ENCODE measurements around the gene PPP2R3C. TPM values are rescaled to one million over a fixed set of nuclear protein-coding genes. Genes with fewer than 3 reads are reported as not detected.
"Not testable (repeated sequence)": the region's sequence is repeated elsewhere in the genome, so short reads cannot be mapped to it uniquely, and the experiment has no call there.

Gene PPP2R3C
- total RNA-seq, 1 experiment from 2014 or later, result 13.3 TPM

GRCh38 chr14:35112641-35113040 is 9.1 kb downstream of the PPP2R3C start:
- DNase-seq, result no peak
- Histone ChIP-seq H4K20me1 (ENCODE audit: insufficient read depth) (no peaks in the 10 kb centered on the region), H3K79me2 (ENCODE audit: low read depth) (no peaks in the 10 kb centered on the region), H3K4me3 (no peak overlapping the region), H3K9me3 (ENCODE audit: insufficient read depth, low read depth) (0 out of 2 replicates have a peak, but pooled peaks cover 3% of the 10 kb centered on the region), H3K9me2 (ENCODE audit: insufficient read depth) (no peaks in the 10 kb centered on the region), H2AFZ (no peak overlapping the region), H3K27ac (no peak overlapping the region), H3K4me2 (no peak overlapping the region), H3K4me1 (replicated peaks; ENCODE audit: insufficient read depth) (no peaks in the 10 kb centered on the region), H3F3A (ENCODE audit: insufficient read depth, low read depth) (no peaks in the 10 kb centered on the region), H3K36me3 (ENCODE audit: low read depth) (no peaks in the 10 kb centered on the region; the same call in 1 of the 2 replicates), H3K27me3 (ENCODE audit: insufficient read depth, low read depth) (no peaks in the 10 kb centered on the region)
- no TSS peak for BruUV-seq (replicated peaks)
- intact Hi-C loops (cut with micrococcal nuclease; ENCODE audit: unreplicated experiment), result no loop called here
- no peak for TF ChIP-seq EZH2 (IDR thresholded peaks at IDR 0.05; ENCODE audit: low read depth)
- no peak for TF ChIP-seq CTCF (conservative IDR thresholded peaks at IDR 0.05)
- ChIA-PET POLR2A (ENCODE audit: unreplicated experiment) (no interaction called here), CTCF (no interaction called here)

- no peak overlapping the region for H2AFZ ChIP-seq
- TF ChIP-seq CTCF (conservative IDR thresholded peaks at IDR 0.05) (no peak), EZH2 (IDR thresholded peaks at IDR 0.05; ENCODE audit: low read depth) (no peak)
- H3K4me1 ChIP-seq (replicated peaks; ENCODE audit: insufficient read depth), result no peaks in the 10 kb centered on the region
- no peak for DNase-seq
- H3K9me3 ChIP-seq (ENCODE audit: insufficient read depth, low read depth), result 0 out of 2 replicates have a peak, but pooled peaks cover 3% of the 10 kb centered on the region
- CTCF ChIA-PET, result no interaction called here
- no peaks in the 10 kb centered on the region; the same call in 1 of the 2 replicates for H3K36me3 ChIP-seq (ENCODE audit: low read depth)
- no TSS peak for BruUV-seq (replicated peaks)
- H3K27ac ChIP-seq, result no peak overlapping the region
- H4K20me1 ChIP-seq (ENCODE audit: insufficient read depth), result no peaks in the 10 kb centered on the region
- no peaks in the 10 kb centered on the region for H3F3A ChIP-seq (ENCODE audit: insufficient read depth, low read depth)
- intact Hi-C loops (cut with micrococcal nuclease; ENCODE audit: unreplicated experiment), result no loop called here
- H3K79me2 ChIP-seq (ENCODE audit: low read depth), result no peaks in the 10 kb centered on the region
- no peaks in the 10 kb centered on the region for H3K9me2 ChIP-seq (ENCODE audit: insufficient read depth)
- POLR2A ChIA-PET (ENCODE audit: unreplicated experiment), result no interaction called here
- no peak overlapping the region for H3K4me3 ChIP-seq
- no peaks in the 10 kb centered on the region for H3K27me3 ChIP-seq (ENCODE audit: insufficient read depth, low read depth)
- no peak overlapping the region for H3K4me2 ChIP-seq
Measured at GRCh38 chr14:35107866-35108265, 13.9 kb downstream of the PPP2R3C start.

- H3K27me3 ChIP-seq (ENCODE audit: insufficient read depth, low read depth); H4K20me1 ChIP-seq (ENCODE audit: insufficient read depth); H2AFZ ChIP-seq; H3K9me3 ChIP-seq (ENCODE audit: insufficient read depth, low read depth); H3K4me1 ChIP-seq (replicated peaks; ENCODE audit: insufficient read depth); BruUV-seq (replicated peaks); intact Hi-C loops (cut with micrococcal nuclease; ENCODE audit: unreplicated experiment); H3K4me3 ChIP-seq; H3K36me3 ChIP-seq (ENCODE audit: low read depth); H3K27ac ChIP-seq; H3F3A ChIP-seq (ENCODE audit: insufficient read depth, low read depth); H3K4me2 ChIP-seq; H3K9me2 ChIP-seq (ENCODE audit: insufficient read depth); DNase-seq; H3K79me2 ChIP-seq (ENCODE audit: low read depth); CTCF ChIA-PET; POLR2A ChIA-PET (ENCODE audit: unreplicated experiment): not testable (repeated sequence)
Measured at GRCh38 chr14:35094645-35095044, 27.1 kb downstream of the PPP2R3C start.

GRCh38 chr14:35088514-35088913 is 33.3 kb downstream of the PPP2R3C start:
- no TSS peak for BruUV-seq (replicated peaks)
- DNase-seq, result no peak
- Histone ChIP-seq H3K4me3 (no peak overlapping the region), H3F3A (ENCODE audit: insufficient read depth, low read depth) (no peaks in the 10 kb centered on the region), H3K4me2 (no peak overlapping the region), H3K27me3 (ENCODE audit: insufficient read depth, low read depth) (no peaks in the 10 kb centered on the region), H3K9me3 (ENCODE audit: insufficient read depth, low read depth) (no peaks in the 10 kb centered on the region), H3K4me1 (replicated peaks; ENCODE audit: insufficient read depth) (no peaks in the 10 kb centered on the region), H3K9me2 (ENCODE audit: insufficient read depth) (no peaks in the 10 kb centered on the region), H4K20me1 (ENCODE audit: insufficient read depth) (no peaks in the 10 kb centered on the region), H3K79me2 (ENCODE audit: low read depth) (no peaks in the 10 kb centered on the region), H3K36me3 (ENCODE audit: low read depth) (no peaks in the 10 kb centered on the region), H2AFZ (no peak overlapping the region), H3K27ac (no peak overlapping the region)
- intact Hi-C loops (cut with micrococcal nuclease; ENCODE audit: unreplicated experiment), result no loop called here
- TF ChIP-seq EZH2 (IDR thresholded peaks at IDR 0.05; ENCODE audit: low read depth) (no peak), CTCF (conservative IDR thresholded peaks at IDR 0.05) (no peak)
- ChIA-PET CTCF (no interaction called here), POLR2A (ENCODE audit: unreplicated experiment) (no interaction called here)

All from PC-9 (cell line).